ENCODE data around the gene FSTL1. TPM values are rescaled to one million over a fixed set of nuclear protein-coding genes. Genes with fewer than 3 reads are reported as not detected.

Gene FSTL1
- total RNA-seq, 2 experiments from 2014 or later = 0.03 TPM; not detected in 1

DNA sequence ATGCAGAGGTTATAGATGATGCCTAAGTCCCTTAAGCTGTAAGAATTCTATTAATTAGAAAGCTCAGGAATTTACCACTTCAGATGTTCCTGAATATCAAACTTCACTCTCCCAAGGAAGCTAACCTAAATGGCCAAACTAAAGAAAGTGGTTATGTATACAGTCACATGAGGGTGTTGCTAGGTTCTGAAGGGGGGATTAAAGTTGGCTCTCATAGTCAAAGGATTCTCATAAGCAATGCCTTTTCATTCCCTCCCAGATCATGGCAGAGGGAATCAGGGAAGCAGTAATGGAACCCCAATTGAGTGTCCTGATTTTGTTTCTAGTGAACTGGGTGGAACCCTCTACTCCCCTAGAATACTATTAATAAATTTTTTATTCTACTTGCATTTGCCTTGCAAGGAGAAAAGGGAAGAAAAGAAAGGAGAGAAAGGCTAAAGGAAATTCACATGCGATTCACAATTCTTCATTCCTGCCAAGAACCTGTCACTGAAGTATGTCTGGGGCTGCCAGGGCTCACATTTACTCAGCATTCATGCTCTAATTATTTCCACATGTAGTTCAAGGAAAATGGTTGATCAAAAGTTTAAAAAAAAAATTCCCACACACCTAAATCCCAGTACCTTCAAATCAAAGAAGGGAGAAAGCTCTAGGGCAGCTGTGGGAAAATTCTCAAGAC is 25.1 kb downstream of the FSTL1 start:
- Histone ChIP-seq H3K27ac (ENCODE audit: low read depth in 1 of 2, low read length in 2 of 2) (no peak overlapping the region), H3K36me3 (ENCODE audit: insufficient read depth, low read length) (no peaks in the 10 kb centered on the region), H3K4me3 (ENCODE audit: low read length) (no peak overlapping the region), H3K27me3 (ENCODE audit: control insufficient read depth in 1 of 2, insufficient read depth in 2 of 2, low read length in 2 of 2) (peaks cover 2 to 3% of the 10 kb centered on the region in 2 experiments), H3K9me3 (ENCODE audit: control insufficient read depth in 1 of 2, insufficient read depth in 1 of 2, low read length in 2 of 2) (no peaks in the 10 kb centered on the region), H3K4me1 (ENCODE audit: insufficient read depth, low read length) (no peaks in the 10 kb centered on the region)
- no peak overlapping the region for H3K27ac Mint-ChIP-seq
- TF ChIP-seq CTCF (IDR thresholded peaks at IDR 0.05) = no peak
- ChIA-PET CTCF (no interaction called here), POLR2A (interaction anchor here (1.1 kb wide), 1 partner anchor 10 kb away, joined by 4 read pairs; no protein-coding TSS in a partner anchor)
- H3K4me3 Mint-ChIP-seq = no peak overlapping the region
- intact Hi-C loops (cut with DNase I, micrococcal nuclease) = no loop called here
- H3K9me3 Mint-ChIP-seq = no peaks in the 10 kb centered on the region
- ATAC-seq (ENCODE audit: poor library complexity) (no peak), DNase-seq (no peak)
- H3K36me3 Mint-ChIP-seq (ENCODE audit: low read depth) = no peaks in the 10 kb centered on the region
- no peaks in the 10 kb centered on the region for H3K4me1 Mint-ChIP-seq (ENCODE audit: low read depth)
- H3K27me3 Mint-ChIP-seq = peaks cover 5% of the 10 kb centered on the region

GRCh38 chr3:120424976-120425570 is 25.7 kb downstream of the FSTL1 start:
- Mint-ChIP-seq H3K27me3 (peaks cover 5% of the 10 kb centered on the region), H3K36me3 (ENCODE audit: low read depth) (no peaks in the 10 kb centered on the region), H3K4me3 (no peak overlapping the region), H3K9me3 (no peaks in the 10 kb centered on the region), H3K4me1 (ENCODE audit: low read depth) (no peaks in the 10 kb centered on the region), H3K27ac (no peak overlapping the region)
- intact Hi-C loops (cut with DNase I, micrococcal nuclease) = no loop called here
- Histone ChIP-seq H3K4me1 (ENCODE audit: insufficient read depth, low read length) (no peaks in the 10 kb centered on the region), H3K27me3 (ENCODE audit: control insufficient read depth in 1 of 2, insufficient read depth in 2 of 2, low read length in 2 of 2) (peaks cover 2 to 3% of the 10 kb centered on the region in 2 experiments), H3K36me3 (ENCODE audit: insufficient read depth, low read length) (no peaks in the 10 kb centered on the region), H3K4me3 (ENCODE audit: low read length) (no peak overlapping the region), H3K9me3 (ENCODE audit: control insufficient read depth in 1 of 2, insufficient read depth in 1 of 2, low read length in 2 of 2) (no peaks in the 10 kb centered on the region), H3K27ac (ENCODE audit: low read depth in 1 of 2, low read length in 2 of 2) (no peak overlapping the region)
- ChIA-PET POLR2A (no interaction called here), CTCF (no interaction called here)
- TF ChIP-seq CTCF (IDR thresholded peaks at IDR 0.05) = no peak
- ATAC-seq (ENCODE audit: poor library complexity) (no peak), DNase-seq (no peak)

GRCh38 chr3:120424506-120424905 is 26.3 kb downstream of the FSTL1 start:
- Histone ChIP-seq H3K27me3 (ENCODE audit: control insufficient read depth in 1 of 2, insufficient read depth in 2 of 2, low read length in 2 of 2) (peaks cover 0 to 3% of the 10 kb centered on the region in 2 experiments), H3K27ac (ENCODE audit: low read depth in 1 of 2, low read length in 2 of 2) (no peak overlapping the region), H3K9me3 (ENCODE audit: control insufficient read depth in 1 of 2, insufficient read depth in 1 of 2, low read length in 2 of 2) (no peaks in the 10 kb centered on the region), H3K4me1 (ENCODE audit: insufficient read depth, low read length) (no peaks in the 10 kb centered on the region), H3K4me3 (ENCODE audit: low read length) (no peak overlapping the region), H3K36me3 (ENCODE audit: insufficient read depth, low read length) (no peaks in the 10 kb centered on the region)
- Mint-ChIP-seq H3K9me3 (no peaks in the 10 kb centered on the region), H3K27ac (no peak overlapping the region), H3K4me1 (ENCODE audit: low read depth) (no peaks in the 10 kb centered on the region), H3K4me3 (no peak overlapping the region), H3K36me3 (ENCODE audit: low read depth) (no peaks in the 10 kb centered on the region), H3K27me3 (peaks cover 5% of the 10 kb centered on the region)
- ChIA-PET POLR2A (no interaction called here), CTCF (interaction anchor here (0.9 kb wide), 1 partner anchor 134 kb away, joined by 3 read pairs; no protein-coding TSS in a partner anchor)
- no peak for TF ChIP-seq CTCF (IDR thresholded peaks at IDR 0.05)
- ATAC-seq (ENCODE audit: poor library complexity) = no peak
- intact Hi-C loops (cut with DNase I, micrococcal nuclease) = no loop called here
- no peak for DNase-seq
